Ovary (tissue), 9 donors: ENCODE results near the gene VEPH1. TPM values are rescaled to one million over a fixed set of nuclear protein-coding genes. Genes with fewer than 3 reads are reported as not detected.

Experiments
- DNase-seq, 5 donors: peaks; one replicate each; pipeline ENCODE4 v3.0.0-alpha.2; 2019 to 2020
- H3K27ac ChIP-seq, 2 donors: fragments of 200-600 bp; one replicate each; pipeline versions ENCODE4 v1.5.1 to v1.8.0; 2019 to 2022
- H3K27me3 ChIP-seq: fragments of 200-600 bp; one replicate; pipeline ENCODE4 v1.8.0; 2022
- H3K36me3 ChIP-seq: fragments of 200-600 bp; sonication (generic); one replicate; pipeline ENCODE4 v1.5.1; 2019
- H3K4me1 ChIP-seq: one replicate; pipeline ENCODE4 v1.8.1; 2013; ENCODE audit warnings: mild to moderate bottlenecking, moderate library complexity; ENCODE audit not compliant: insufficient read depth
- H3K4me3 ChIP-seq: fragments of 200-600 bp; sonication (generic); one replicate; pipeline ENCODE4 v1.5.1; 2017
- H3K9me3 ChIP-seq, 2 donors: fragments of 200-600 bp in 1 of 2; sonication (generic) in 1 of 2; one replicate each; pipeline versions ENCODE4 v1.5.1 to v1.8.1; 2013 to 2019; ENCODE audit warnings: mild to moderate bottlenecking in 1 of 2, moderate library complexity in 1 of 2
- EP300 ChIP-seq: sonication (generic); formaldehyde crosslinking; IDR thresholded peaks from one replicate; pipeline ENCODE4 v1.6.1; 2017; ENCODE audit warnings: antibody characterized with exemption
- POLR2A ChIP-seq: fragments of 450-650 bp; IDR thresholded peaks from one replicate; pipeline ENCODE4 v1.6.1; 2017; ENCODE audit warnings: antibody characterized with exemption, mild to moderate bottlenecking, moderate library complexity
- WGBS, 3 donors: extraction: QIAGEN DNeasy Blood & Tissue Kit in 1 of 3; methylation state at CpG; one replicate each; pipeline versions ENCODE4 v1.1.5 to v1.1.7; 2013 to 2017; 5-methylcytosine and 5-hydroxymethylcytosine counted together
- intact Hi-C, 4 donors: fragments of 100-400 bp; cut with DNase I; formaldehyde crosslinking; loops; one replicate each; pipeline versions ENCODE4 v1.11.0 to v1.15.1; 2022 to 2023
- polyA plus RNA-seq, 2 donors: library from polyadenylated mRNA; stranded (reverse); fragments of 200-250 nt in 1 of 2; fragments of 350-450 nt in 1 of 2; fragmentation: Illumina TruSeq in 1 of 2; extraction: RNeasy Lipid Tissue Mini Kit (QIAGEN cat#74804) in 1 of 2; gene quantifications; one replicate each; pipeline ENCODE4 v1.2.3, GENCODE V29; 2013 to 2014
- total RNA-seq, 7 donors: library from RNA; depleted of rRNA in 2 of 7; stranded (reverse); fragments of >200 nt in 2 of 7; fragmentation: NEBNext Ultra II Directional in 3 of 7; extraction: Animal tissue kit (Norgen Biotek cat#: 25700) in 3 of 7; gene quantifications; one replicate each; pipeline versions ENCODE4 v1.1.0 to v1.2.4, GENCODE V29; 2016 to 2023
- TF ChIP-seq, protein P1 (sequence below), 3 donors: fragments of 450-650 bp in 2 of 3; fragments of 200-600 bp in 1 of 3; IDR thresholded peaks; one replicate each; pipeline versions ENCODE4 v1.5.1 to v1.8.0; 2016 to 2022; ENCODE audit warnings: antibody characterized with exemption in 3 of 3, mild to moderate bottlenecking in 1 of 3
- donor health status: DM: no; HTN: no; CAD: no; lungs with moderate emphysema.
- donor health status: DM: no; HTN: no; CAD: no.
- donor health status: Bipolar disorder and iron deficiency.
- donor health status: DM: yes; HTN: yes; CAD: no.
- donor health status: DM: no; HTN: no; CAD: no.
- donor health status: DM: yes; HTN: yes; CAD: no.

Gene VEPH1
- total and polyA plus RNA-seq, 9 donors: 0.23 to 4.6 (median 1.3) TPM; not detected in 1

DNA sequence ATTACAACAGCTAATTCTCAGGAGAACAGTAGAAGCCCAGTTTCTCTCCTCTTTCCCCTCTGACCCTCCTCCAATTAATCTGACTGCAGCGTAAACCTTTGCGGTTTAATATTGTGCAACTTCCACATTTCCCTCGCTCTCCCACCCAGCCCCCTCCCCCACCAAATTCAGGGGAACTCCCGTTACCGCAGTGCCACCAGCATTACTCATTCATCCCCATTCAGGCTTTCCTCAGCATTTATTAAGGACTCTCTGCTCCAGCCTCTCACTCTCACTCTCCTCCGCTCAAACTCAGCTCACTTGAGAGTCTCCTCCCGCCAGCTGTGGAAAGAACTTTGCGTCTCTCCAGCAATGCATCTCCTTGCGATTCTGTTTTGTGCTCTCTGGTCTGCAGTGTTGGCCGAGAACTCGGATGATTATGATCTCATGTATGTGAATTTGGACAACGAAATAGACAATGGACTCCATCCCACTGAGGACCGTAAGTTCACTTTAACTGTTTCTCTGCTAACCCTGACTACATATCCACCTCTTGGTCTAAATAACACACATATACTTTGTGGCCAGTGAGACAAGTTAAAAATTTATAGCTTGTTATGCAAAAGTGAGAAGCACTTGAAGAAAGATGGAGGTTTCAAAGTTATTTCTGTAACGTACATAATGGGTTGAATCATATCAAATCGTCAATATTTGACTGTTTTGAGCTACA is 66.5 kb downstream of the VEPH1 start, which contains the start of gene PTX3:
TSS of gene PTX3 (plus strand) at position 268 of the 709 bp plus-strand sequence. CDS start at position 352, 84 bp downstream.
- Histone ChIP-seq H3K4me1 (peaks cover 2% of the 10 kb centered on the region), H3K27me3 (no peaks in the 10 kb centered on the region), H3K9me3 (no peaks in the 10 kb centered on the region), H3K27ac (no peak within 1 kb of the TSS), H3K4me3 (peak within 1 kb of the TSS; percentile 27), H3K36me3 (no peaks in the 10 kb centered on the region)
- intact Hi-C loops: no loop called here
- TF ChIP-seq POLR2A: no peak
- TF ChIP-seq, protein P1, sequence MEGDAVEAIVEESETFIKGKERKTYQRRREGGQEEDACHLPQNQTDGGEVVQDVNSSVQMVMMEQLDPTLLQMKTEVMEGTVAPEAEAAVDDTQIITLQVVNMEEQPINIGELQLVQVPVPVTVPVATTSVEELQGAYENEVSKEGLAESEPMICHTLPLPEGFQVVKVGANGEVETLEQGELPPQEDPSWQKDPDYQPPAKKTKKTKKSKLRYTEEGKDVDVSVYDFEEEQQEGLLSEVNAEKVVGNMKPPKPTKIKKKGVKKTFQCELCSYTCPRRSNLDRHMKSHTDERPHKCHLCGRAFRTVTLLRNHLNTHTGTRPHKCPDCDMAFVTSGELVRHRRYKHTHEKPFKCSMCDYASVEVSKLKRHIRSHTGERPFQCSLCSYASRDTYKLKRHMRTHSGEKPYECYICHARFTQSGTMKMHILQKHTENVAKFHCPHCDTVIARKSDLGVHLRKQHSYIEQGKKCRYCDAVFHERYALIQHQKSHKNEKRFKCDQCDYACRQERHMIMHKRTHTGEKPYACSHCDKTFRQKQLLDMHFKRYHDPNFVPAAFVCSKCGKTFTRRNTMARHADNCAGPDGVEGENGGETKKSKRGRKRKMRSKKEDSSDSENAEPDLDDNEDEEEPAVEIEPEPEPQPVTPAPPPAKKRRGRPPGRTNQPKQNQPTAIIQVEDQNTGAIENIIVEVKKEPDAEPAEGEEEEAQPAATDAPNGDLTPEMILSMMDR (IDR thresholded peaks at IDR 0.05): no peak
- no peak for TF ChIP-seq EP300
- peak in 1 of 5 donors; percentile 28 for DNase-seq
- 2 to 3% (median 3%) methylated on average over 15 of the region's 15 CpGs for WGBS, 3 donors

DNA sequence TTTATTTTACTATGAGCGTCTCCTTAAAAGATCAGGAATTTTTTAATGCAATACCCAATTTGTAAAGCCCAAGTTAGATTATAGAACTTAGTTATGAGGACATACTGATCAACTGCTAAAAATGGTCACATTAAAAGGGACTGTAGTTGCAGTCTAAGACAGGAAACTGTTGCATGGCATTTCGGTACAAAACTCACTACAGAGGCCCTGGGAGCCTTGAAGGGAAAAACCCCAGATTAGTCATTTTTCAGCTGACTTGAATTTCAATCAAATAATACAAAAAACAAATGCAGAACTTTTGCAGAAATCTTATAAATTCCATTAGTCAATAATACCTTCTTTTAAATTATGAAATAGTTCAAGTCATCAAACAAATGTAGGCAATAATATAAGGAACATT is 73.5 kb downstream of the VEPH1 start:
- intact Hi-C loops: no loop called here
- Histone ChIP-seq H3K27me3 (no peaks in the 10 kb centered on the region), H3K4me1 (no peaks in the 10 kb centered on the region)

DNA sequence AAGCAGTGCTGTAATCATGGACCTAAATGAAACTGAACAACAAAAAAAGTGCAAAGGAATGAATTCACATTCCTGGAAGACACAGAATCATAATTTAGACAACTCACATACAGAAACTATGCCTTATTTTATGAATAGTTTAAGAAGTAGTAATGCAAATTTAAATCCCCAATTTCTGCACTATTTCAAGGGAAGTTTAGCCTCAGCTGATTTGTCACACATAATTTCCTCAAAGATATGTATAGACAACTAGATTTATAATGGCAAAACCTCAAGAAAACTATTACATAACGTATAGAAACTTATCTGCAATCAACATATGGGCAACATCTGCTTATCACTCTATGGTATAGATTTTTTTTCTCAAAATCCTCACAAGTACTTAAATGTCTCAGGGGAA is 74.4 kb downstream of the VEPH1 start:
- Histone ChIP-seq H3K27me3 (no peaks in the 10 kb centered on the region), H3K9me3 (no peaks in the 10 kb centered on the region), H3K27ac (no peak overlapping the region), H3K36me3 (no peaks in the 10 kb centered on the region), H3K4me3 (no peak overlapping the region), H3K4me1 (no peaks in the 10 kb centered on the region)
- WGBS, 3 donors: 37 to 51% (median 46%) methylated on average over 1 of the region's 1 CpG
- intact Hi-C loops: no loop called here
- TF ChIP-seq POLR2A (no peak), EP300 (no peak)
- DNase-seq: no peak

More for the DNA sequence above, 73.5 kb downstream of the VEPH1 start:
- H3K4me3 ChIP-seq: no peak overlapping the region
- H3K9me3 ChIP-seq: no peaks in the 10 kb centered on the region
- 67 to 79% (median 67%) methylated on average over 2 of the region's 2 CpGs for WGBS, 3 donors
- H3K27ac ChIP-seq: no peak overlapping the region
- TF ChIP-seq, protein P1 (IDR thresholded peaks at IDR 0.05): no peak
- no peak for TF ChIP-seq POLR2A
- no peak for DNase-seq
- no peaks in the 10 kb centered on the region for H3K36me3 ChIP-seq

DNA sequence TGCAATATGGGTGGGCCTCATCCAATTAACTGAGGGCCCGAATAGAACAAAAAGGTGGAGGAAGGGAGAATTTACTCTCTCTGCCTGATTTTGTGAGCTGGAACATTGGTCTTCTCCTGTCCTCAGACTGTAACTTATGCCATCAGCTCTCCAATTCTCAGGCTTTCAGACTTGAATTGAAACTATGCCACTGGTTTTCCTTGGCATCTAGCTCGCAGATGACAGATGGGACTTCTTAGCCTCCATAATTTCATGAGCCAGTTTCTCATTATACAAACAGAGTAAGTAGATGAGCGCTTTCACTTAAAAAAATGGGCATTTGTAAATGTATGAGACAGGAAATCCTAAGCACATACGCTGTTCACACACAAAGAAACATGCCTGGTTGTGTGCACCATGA is 75.3 kb downstream of the VEPH1 start:
- H3K9me3 ChIP-seq: no peaks in the 10 kb centered on the region
- 76 to 92% (median 79%) methylated on average over 4 of the region's 4 CpGs for WGBS, 3 donors
- intact Hi-C loops: no loop called here

DNA sequence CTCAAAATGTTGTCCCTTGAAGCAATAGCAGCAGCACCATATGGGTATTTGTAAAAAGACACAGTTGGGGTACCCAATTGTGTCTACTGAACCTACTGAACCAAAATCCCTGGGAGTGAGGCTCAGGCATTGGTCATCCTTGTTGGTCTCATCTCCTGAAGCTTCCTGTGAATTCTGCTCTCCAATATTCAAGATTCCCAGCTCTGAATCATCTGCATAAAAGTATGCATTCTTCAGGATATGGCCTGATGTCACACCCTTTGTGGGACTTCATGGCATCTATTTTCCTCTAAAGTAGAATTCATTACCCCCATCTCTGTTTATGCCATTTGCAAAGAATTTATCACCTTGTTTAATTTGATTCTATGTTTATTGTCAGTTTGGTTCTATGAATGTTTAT is 79.9 kb downstream of the VEPH1 start:
- DNase-seq: no peak
- no peaks in the 10 kb centered on the region for H3K36me3 ChIP-seq
- no peak overlapping the region for H3K4me3 ChIP-seq
- H3K9me3 ChIP-seq: no peaks in the 10 kb centered on the region
- no peaks in the 10 kb centered on the region for H3K4me1 ChIP-seq
- no peaks in the 10 kb centered on the region for H3K27me3 ChIP-seq
- H3K27ac ChIP-seq: no peak overlapping the region
- no peak for TF ChIP-seq EP300
- TF ChIP-seq, protein P1 (IDR thresholded peaks at IDR 0.05): no peak
- TF ChIP-seq POLR2A: no peak
- intact Hi-C loops: no loop called here

More for the DNA sequence above, 75.3 kb downstream of the VEPH1 start:
- no peaks in the 10 kb centered on the region for H3K36me3 ChIP-seq
- DNase-seq: no peak
- no peak overlapping the region for H3K4me3 ChIP-seq
- no peak for TF ChIP-seq EP300
- TF ChIP-seq, protein P1 (IDR thresholded peaks at IDR 0.05): no peak
- no peak for TF ChIP-seq POLR2A
- H3K27ac ChIP-seq: no peak overlapping the region
- no peaks in the 10 kb centered on the region for H3K4me1 ChIP-seq
- H3K27me3 ChIP-seq: no peaks in the 10 kb centered on the region
